ENCODE data around the gene B2M. TPM values are rescaled to one million over a fixed set of nuclear protein-coding genes. Genes with fewer than 3 reads are reported as not detected.

The B2M gene
- total and polyA plus RNA-seq, 2 experiments from 2014 or later: 167 to 180 TPM

- H3K9me3 Mint-ChIP-seq: no peaks in the 10 kb centered on the region
Measured at GRCh38 chr15:44729408-44730127, 18.3 kb downstream of the B2M start.

GRCh38 chr15:44734839-44735481, 23.6 kb downstream of the B2M start:
- Histone ChIP-seq H3F3A (replicated peaks; ENCODE audit: low read depth) (no peaks in the 10 kb centered on the region), H3K4me3 (no peak overlapping the region), H3K27ac (ENCODE audit: low read depth) (no peak overlapping the region), H3K79me2 (replicated peaks; ENCODE audit: insufficient read depth) (no peaks in the 10 kb centered on the region), H3K4me1 (ENCODE audit: insufficient read depth) (peaks cover 7% of the 10 kb centered on the region), H4K20me1 (replicated peaks; ENCODE audit: insufficient read depth) (no peaks in the 10 kb centered on the region), H3K36me3 (ENCODE audit: insufficient read depth) (no peaks in the 10 kb centered on the region), H3K9me2 (ENCODE audit: insufficient read depth) (no peaks in the 10 kb centered on the region), H2AFZ (no peak overlapping the region; the same call in 1 of the 2 replicates), H3K4me2 (no peak overlapping the region), H3K27me3 (ENCODE audit: insufficient read depth) (peaks cover 5% of the 10 kb centered on the region)
- peaks cover 3% of the 10 kb centered on the region; the same call in 2 of the 3 replicates for H3K36me3 Mint-ChIP-seq (ENCODE audit: low read depth)
- no peak overlapping the region; the same call in 1 of the 2 replicates for H3K27ac Mint-ChIP-seq
- no peak overlapping the region for H3K4me3 Mint-ChIP-seq
- peaks cover 14% of the 10 kb centered on the region for H3K9me3 Mint-ChIP-seq
- no peak for ATAC-seq
- no peak for DNase-seq (ENCODE audit: low spot score)
- peaks cover 12% of the 10 kb centered on the region for H3K4me1 Mint-ChIP-seq
- peaks cover 3% of the 10 kb centered on the region for H3K27me3 Mint-ChIP-seq (ENCODE audit: insufficient read depth, low read depth, poor library complexity)
- TF ChIP-seq, protein P1, sequence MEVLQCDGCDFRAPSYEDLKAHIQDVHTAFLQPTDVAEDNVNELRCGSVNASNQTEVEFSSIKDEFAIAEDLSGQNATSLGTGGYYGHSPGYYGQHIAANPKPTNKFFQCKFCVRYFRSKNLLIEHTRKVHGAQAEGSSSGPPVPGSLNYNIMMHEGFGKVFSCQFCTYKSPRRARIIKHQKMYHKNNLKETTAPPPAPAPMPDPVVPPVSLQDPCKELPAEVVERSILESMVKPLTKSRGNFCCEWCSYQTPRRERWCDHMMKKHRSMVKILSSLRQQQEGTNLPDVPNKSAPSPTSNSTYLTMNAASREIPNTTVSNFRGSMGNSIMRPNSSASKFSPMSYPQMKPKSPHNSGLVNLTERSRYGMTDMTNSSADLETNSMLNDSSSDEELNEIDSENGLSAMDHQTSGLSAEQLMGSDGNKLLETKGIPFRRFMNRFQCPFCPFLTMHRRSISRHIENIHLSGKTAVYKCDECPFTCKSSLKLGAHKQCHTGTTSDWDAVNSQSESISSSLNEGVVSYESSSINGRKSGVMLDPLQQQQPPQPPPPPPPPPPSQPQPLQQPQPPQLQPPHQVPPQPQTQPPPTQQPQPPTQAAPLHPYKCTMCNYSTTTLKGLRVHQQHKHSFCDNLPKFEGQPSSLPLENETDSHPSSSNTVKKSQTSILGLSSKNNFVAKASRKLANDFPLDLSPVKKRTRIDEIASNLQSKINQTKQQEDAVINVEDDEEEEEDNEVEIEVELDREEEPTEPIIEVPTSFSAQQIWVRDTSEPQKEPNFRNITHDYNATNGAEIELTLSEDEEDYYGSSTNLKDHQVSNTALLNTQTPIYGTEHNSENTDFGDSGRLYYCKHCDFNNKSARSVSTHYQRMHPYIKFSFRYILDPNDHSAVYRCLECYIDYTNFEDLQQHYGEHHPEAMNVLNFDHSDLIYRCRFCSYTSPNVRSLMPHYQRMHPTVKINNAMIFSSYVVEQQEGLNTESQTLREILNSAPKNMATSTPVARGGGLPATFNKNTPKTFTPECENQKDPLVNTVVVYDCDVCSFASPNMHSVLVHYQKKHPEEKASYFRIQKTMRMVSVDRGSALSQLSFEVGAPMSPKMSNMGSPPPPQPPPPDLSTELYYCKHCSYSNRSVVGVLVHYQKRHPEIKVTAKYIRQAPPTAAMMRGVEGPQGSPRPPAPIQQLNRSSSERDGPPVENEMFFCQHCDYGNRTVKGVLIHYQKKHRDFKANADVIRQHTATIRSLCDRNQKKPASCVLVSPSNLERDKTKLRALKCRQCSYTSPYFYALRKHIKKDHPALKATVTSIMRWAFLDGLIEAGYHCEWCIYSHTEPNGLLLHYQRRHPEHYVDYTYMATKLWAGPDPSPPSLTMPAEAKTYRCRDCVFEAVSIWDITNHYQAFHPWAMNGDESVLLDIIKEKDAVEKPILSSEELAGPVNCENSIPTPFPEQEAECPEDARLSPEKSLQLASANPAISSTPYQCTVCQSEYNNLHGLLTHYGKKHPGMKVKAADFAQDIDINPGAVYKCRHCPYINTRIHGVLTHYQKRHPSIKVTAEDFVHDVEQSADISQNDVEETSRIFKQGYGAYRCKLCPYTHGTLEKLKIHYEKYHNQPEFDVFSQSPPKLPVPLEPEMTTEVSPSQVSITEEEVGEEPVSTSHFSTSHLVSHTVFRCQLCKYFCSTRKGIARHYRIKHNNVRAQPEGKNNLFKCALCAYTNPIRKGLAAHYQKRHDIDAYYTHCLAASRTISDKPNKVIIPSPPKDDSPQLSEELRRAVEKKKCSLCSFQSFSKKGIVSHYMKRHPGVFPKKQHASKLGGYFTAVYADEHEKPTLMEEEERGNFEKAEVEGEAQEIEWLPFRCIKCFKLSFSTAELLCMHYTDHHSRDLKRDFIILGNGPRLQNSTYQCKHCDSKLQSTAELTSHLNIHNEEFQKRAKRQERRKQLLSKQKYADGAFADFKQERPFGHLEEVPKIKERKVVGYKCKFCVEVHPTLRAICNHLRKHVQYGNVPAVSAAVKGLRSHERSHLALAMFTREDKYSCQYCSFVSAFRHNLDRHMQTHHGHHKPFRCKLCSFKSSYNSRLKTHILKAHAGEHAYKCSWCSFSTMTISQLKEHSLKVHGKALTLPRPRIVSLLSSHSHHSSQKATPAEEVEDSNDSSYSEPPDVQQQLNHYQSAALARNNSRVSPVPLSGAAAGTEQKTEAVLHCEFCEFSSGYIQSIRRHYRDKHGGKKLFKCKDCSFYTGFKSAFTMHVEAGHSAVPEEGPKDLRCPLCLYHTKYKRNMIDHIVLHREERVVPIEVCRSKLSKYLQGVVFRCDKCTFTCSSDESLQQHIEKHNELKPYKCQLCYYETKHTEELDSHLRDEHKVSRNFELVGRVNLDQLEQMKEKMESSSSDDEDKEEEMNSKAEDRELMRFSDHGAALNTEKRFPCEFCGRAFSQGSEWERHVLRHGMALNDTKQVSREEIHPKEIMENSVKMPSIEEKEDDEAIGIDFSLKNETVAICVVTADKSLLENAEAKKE (CRISPR knock-in tag; IDR thresholded peaks at IDR 0.05): no peak
- no peak for TF ChIP-seq EZH2 (IDR thresholded peaks at IDR 0.05; ENCODE audit: low read depth, unreplicated experiment)
- no peak for TF ChIP-seq CREB1 (CRISPR knock-in tag; IDR thresholded peaks at IDR 0.05; ENCODE audit: low read depth)
- TF ChIP-seq, protein P2, sequence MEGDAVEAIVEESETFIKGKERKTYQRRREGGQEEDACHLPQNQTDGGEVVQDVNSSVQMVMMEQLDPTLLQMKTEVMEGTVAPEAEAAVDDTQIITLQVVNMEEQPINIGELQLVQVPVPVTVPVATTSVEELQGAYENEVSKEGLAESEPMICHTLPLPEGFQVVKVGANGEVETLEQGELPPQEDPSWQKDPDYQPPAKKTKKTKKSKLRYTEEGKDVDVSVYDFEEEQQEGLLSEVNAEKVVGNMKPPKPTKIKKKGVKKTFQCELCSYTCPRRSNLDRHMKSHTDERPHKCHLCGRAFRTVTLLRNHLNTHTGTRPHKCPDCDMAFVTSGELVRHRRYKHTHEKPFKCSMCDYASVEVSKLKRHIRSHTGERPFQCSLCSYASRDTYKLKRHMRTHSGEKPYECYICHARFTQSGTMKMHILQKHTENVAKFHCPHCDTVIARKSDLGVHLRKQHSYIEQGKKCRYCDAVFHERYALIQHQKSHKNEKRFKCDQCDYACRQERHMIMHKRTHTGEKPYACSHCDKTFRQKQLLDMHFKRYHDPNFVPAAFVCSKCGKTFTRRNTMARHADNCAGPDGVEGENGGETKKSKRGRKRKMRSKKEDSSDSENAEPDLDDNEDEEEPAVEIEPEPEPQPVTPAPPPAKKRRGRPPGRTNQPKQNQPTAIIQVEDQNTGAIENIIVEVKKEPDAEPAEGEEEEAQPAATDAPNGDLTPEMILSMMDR (conservative IDR thresholded peaks at IDR 0.05; ENCODE audit: low read depth in 2 of 2): no peak
- no peak for TF ChIP-seq REST (IDR thresholded peaks at IDR 0.05; ENCODE audit: unreplicated experiment)
- no peak for TF ChIP-seq ZNF114 (CRISPR knock-in tag; IDR thresholded peaks at IDR 0.05)
- no peak for TF ChIP-seq ZNF331 (CRISPR knock-in tag; IDR thresholded peaks at IDR 0.05; ENCODE audit: low read depth)

More at GRCh38 chr15:44729408-44730127, 18.3 kb downstream of the B2M start:
- Histone ChIP-seq H3K27me3 (ENCODE audit: insufficient read depth) (peaks cover 9% of the 10 kb centered on the region), H3F3A (replicated peaks; ENCODE audit: low read depth) (no peaks in the 10 kb centered on the region), H3K9me2 (ENCODE audit: insufficient read depth) (no peaks in the 10 kb centered on the region), H3K79me2 (replicated peaks; ENCODE audit: insufficient read depth) (no peaks in the 10 kb centered on the region), H3K4me2 (peak overlapping the region; percentile 77), H2AFZ (peak overlapping the region; percentile 25; the same call in 1 of the 2 replicates), H3K4me1 (ENCODE audit: insufficient read depth) (peaks cover 5% of the 10 kb centered on the region), H3K27ac (ENCODE audit: low read depth) (no peak overlapping the region; the same call in 1 of the 2 replicates), H4K20me1 (replicated peaks; ENCODE audit: insufficient read depth) (no peaks in the 10 kb centered on the region), H3K4me3 (peak overlapping the region; percentile 66), H3K36me3 (ENCODE audit: insufficient read depth) (no peaks in the 10 kb centered on the region)
- Mint-ChIP-seq H3K36me3 (ENCODE audit: low read depth) (no peaks in the 10 kb centered on the region), H3K27ac (peak overlapping the region; percentile 90), H3K4me3 (peak overlapping the region; percentile 98), H3K4me1 (peaks cover 26% of the 10 kb centered on the region), H3K27me3 (ENCODE audit: insufficient read depth, low read depth, poor library complexity) (peaks cover 14% of the 10 kb centered on the region)
- DNase-seq (ENCODE audit: low spot score) (peak; percentile 60), ATAC-seq (peak; percentile 52)
- TF ChIP-seq STAT1 (IDR thresholded peaks at IDR 0.05; ENCODE audit: unreplicated experiment) (no peak), EZH2 (IDR thresholded peaks at IDR 0.05; ENCODE audit: low read depth, unreplicated experiment) (no peak)
